AG10803 (cell line): ENCODE data around the gene GPR84.
"Not testable (repeated sequence)": the region's sequence is repeated elsewhere in the genome, so short reads cannot be mapped to it uniquely, and the experiment has no call there.

Experiments
- DNase-seq: peaks from one replicate; pipeline ENCODE4 v3.0.0; 2010; ENCODE audit warnings: low read depth
- H3K4me3 ChIP-seq: 2 replicates; pipeline ENCODE4 v1.5.1; 2011; ENCODE audit warnings: mild to moderate bottlenecking, low read length, control low read depth
- CTCF ChIP-seq: conservative IDR thresholded peaks from 2 replicates; pipeline ENCODE4 v1.5.1; 2011; ENCODE audit warnings: mild to moderate bottlenecking, low read length, control low read depth, inconsistent platforms

The GPR84 gene

DNA sequence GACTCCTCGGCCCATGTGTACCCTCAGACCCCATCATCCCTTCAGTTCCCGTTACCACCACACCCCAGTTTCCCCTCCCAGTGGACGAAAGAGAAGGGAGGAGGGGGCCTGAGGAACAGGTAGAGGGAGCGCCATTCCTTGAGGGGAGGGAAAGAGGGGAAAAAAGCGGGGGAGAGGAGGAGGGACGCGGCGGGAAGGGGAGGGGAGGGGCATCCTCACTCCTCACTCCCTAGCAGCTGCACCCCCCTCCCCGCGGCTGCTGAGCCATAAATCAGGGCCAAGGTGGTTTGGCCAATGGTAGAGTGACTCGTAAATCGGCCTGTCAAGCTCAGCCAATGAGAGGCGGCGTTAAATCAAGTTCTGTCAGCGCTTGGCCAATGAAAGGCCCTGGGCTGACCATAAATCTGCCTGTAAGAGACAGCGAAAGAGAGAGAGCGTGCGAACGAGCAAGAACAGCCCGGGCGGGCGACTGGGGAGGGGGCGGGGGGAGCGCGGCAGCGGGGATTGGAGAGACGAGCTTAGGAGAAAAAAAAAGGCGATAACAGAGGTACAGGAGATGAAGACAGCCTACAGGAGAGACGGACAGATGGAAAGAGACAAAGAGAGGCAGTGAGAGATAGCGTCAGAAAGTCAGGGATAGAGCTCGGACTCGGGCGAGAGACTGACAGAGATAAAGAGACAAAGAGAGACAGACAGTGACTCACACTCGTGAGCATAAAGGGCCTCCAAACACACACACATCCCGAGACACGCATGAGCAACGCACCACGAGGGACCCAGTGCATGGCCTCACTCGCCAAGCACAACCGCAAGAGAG, 5.1 kb downstream of the GPR84 start:
- DNase-seq: peak; percentile 98

DNA sequence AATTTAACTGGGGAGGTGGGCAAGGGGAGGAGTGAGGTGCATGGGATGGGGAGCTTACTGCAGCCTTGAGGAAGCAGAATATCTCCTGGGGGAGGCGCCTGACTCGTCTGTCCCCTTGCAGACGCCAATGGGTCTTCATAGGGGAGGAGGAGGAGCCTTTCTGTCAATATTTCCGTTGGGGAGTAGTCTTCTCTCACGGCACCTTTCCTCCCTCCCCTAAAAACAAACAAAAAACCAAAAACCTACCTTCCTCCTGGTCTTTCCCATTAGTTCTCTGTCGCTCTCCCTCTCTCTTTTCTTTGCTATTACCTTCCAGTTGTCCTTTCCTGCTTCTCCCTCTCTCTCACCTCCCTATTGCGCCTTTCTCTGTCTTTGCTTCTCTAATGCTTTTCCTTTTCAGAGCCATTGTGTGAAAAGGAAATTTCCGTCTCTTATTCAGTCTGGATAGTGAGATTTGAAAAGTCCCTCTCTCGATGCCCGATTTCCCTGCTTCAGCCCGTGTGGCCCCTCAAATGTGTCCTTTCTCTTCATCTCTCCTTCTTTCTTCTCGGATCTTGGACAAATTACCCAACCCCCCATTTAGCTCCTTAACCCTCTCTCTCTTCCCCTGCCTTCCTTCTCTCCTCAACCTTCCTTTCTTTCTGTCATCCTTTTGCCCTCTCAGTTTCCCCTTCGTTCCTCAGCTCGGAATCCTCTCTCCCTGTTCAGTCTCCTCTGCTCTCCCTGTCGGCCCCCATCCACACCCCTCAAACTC, 5.9 kb downstream of the GPR84 start:
- TF ChIP-seq CTCF: no peak
- H3K4me3 ChIP-seq: peak overlapping the region; percentile 69
- DNase-seq: no peak

More for the DNA sequence above, 5.1 kb downstream of the GPR84 start:
- H3K4me3 ChIP-seq: peak overlapping the region; percentile 69
- no peak for TF ChIP-seq CTCF

- no peak for TF ChIP-seq CTCF
- DNase-seq: no peak
- H3K4me3 ChIP-seq: peak overlapping the region; percentile 69
Observed at GRCh38 chr12:54357506-54358190, 6.6 kb downstream of the GPR84 start.

- no peak for TF ChIP-seq CTCF
- no peak for DNase-seq
- H3K4me3 ChIP-seq: no peak overlapping the region
Observed at GRCh38 chr12:54356951-54357356, 7.3 kb downstream of the GPR84 start.

- no peak overlapping the region for H3K4me3 ChIP-seq
- no peak for TF ChIP-seq CTCF
- no peak for DNase-seq
Observed at GRCh38 chr12:54356228-54356627, 8.1 kb downstream of the GPR84 start.

GRCh38 chr12:54355104-54355815, 9.0 kb downstream of the GPR84 start:
- H3K4me3 ChIP-seq: no peak overlapping the region
- TF ChIP-seq CTCF: peak; percentile 24; the same call in 1 of the 2 replicates
- DNase-seq: no peak

- H3K4me3 ChIP-seq, DNase-seq: not testable (repeated sequence)
Observed at GRCh38 chr12:54354271-54354670, 10.0 kb downstream of the GPR84 start.
